GOT3 (cell line): ENCODE results near the gene C17orf107.
A peak's percentile ranks its signal among the peaks of the same experiment; 100 is the strongest.

Experiments
- DNase-seq: peaks from one replicate; lab custom pipeline; 2025; ENCODE audit warnings: mixed read lengths; lab: John Stamatoyannopoulos, UW

Gene C17orf107

DNA sequence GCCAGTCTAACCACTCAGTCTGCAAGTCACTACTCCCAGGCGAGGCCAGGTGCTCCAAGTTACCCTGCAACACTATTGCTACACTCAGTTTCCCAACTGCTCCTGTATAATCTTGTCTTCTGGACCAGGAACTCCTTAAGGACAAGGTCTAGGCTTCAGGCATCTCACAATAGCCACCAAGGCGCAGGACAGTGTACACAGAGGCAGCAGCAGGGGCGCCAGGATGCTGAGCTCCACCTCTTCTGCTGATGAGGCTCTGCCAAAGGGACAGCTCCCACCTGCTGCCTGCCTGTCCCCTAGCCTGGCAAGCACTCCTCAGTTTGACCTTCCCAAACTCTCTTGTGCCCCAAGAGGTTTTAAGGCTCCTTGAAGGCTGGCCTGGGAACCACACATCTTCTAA lies 37.1 kb downstream of the C17orf107 start:
- no peak for DNase-seq

DNA sequence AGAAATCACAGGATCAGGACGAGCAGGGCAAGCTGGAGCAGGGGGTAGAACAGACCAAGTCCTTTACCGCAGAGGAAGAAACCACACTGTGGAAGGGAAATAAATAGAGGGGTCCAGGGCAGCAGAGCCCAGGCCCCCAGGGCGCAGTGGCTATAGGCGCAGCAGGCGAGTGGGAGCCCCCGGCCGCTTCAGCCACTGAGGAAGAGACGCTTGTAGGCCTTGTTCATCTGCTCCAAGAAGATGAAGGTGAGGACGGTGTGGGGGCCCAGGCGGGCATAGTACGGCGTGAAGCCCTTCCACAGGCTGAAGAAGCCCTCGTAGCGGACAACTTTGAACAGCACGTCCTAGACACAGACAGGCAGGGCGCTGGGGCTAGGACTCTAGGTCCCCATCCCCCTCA lies 38.2 kb downstream of the C17orf107 start:
- no peak for DNase-seq

GRCh38 chr17:4938069-4938491 lies 38.7 kb downstream of the C17orf107 start:
- DNase-seq = no peak

- no peak for DNase-seq
These were observed 39.6 kb downstream of the C17orf107 start for GRCh38 chr17:4938688-4939545.

- DNase-seq = no peak
These were observed 40.1 kb downstream of the C17orf107 start for GRCh38 chr17:4939546-4939795.

DNA sequence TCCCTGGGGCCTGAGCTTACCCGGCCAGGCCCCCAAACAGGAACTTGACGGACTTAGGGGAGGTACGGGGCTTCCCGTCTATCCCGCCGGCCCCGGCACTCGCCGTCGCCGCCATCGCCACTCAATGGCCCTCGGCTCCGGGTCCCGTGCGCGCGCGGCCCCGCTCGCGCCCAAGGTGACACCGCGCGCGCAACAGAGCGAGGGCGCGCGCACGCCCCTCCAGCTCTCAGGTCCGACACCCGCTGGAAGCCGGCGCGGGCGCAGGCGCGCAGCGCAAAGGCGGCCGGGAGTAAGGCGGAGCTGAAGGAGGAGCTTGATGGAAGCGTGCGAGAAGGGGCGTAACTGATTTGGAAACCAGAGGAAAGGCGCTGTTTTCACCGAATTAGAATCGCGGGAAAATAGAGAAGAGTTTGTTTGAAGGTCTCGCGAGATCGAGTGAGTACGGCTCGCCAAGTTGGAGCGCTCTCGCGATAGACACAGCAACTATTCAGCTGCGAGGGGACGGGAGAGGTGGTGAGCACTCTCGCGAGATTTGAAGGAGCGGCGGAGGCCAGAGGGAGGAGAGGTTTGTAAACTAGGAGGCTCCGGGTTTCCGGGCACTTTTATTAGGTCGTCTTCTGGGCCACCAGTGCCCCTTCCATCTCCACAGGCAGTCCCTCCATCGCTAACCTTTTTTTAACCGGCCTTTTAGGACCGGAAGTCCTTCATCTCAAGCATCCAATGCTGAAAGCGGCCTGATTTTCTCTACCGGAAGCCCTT lies 40.6 kb downstream of the C17orf107 start, which contains the start of the genes RNF167 and SLC25A11:
TSS of gene RNF167 (plus strand) at position 473 of the 759 bp plus-strand sequence. CDS start 642 bp downstream, outside the sequence.
TSS of gene SLC25A11 (minus strand) at position 251 of the 759 bp plus-strand sequence. CDS start at position 115, 136 bp downstream.
- DNase-seq = peak; percentile 92

GRCh38 chr17:4940555-4941318 lies 41.4 kb downstream of the C17orf107 start:
- DNase-seq = no peak

DNA sequence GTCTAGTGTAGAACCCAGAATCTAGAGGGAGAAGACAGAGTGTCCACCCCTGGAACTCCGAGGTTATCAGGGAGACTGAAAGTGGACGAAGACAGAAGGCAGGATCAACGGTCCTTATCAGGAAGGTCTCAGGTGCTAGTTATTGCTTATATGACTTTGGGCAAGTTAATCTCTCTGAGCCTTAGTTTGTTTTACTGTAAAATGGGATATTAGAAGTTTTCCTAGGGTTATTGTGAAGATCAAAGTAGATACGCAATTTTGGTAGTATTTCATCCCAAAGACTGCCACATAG lies 41.9 kb downstream of the C17orf107 start:
- no peak for DNase-seq

GRCh38 chr17:4942760-4943508 lies 43.6 kb downstream of the C17orf107 start:
- no peak for DNase-seq

GRCh38 chr17:4944163-4944553 lies 44.8 kb downstream of the C17orf107 start:
- DNase-seq = no peak

GRCh38 chr17:4944554-4945175 lies 45.3 kb downstream of the C17orf107 start:
- no peak for DNase-seq

- peak; percentile 55 for DNase-seq
These were observed 46.0 kb downstream of the C17orf107 start for GRCh38 chr17:4945176-4945943.

GRCh38 chr17:4945944-4946280 lies 46.6 kb downstream of the C17orf107 start:
- DNase-seq = no peak

DNA sequence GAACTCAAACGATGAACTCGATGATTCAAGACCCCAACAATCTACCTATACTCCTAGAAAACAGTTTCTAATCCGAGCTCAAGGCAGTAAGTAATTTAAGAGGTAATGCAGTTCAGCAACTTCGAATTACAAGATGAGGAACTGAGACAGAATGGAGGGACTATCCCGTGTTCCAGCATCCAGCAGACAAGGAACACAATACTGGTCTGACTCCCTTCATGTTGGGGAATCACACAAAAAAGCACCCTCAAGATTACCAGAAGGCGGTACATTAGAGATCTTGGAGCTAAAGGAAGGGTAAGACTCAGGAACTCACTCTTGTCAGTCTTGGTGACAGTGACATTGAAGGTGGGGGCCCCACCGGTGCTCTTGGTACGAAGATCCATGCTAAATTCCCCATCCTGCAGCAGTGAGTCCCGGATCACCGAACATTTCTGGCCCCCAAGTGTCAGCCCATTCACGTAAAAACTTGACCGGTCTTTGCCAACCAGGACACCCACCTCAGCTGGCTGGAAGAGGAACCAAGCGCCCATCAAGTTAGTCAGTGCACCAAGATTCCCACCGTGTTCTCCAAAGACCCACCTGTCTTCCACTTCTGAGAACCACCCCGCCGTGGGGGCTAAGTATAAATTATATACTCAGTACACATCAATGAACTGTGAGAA lies 47.1 kb downstream of the C17orf107 start:
- DNase-seq = no peak

- DNase-seq = no peak
These were observed 47.7 kb downstream of the C17orf107 start for GRCh38 chr17:4947010-4947410.

- no peak for DNase-seq
These were observed 48.3 kb downstream of the C17orf107 start for GRCh38 chr17:4947411-4948165.

DNA sequence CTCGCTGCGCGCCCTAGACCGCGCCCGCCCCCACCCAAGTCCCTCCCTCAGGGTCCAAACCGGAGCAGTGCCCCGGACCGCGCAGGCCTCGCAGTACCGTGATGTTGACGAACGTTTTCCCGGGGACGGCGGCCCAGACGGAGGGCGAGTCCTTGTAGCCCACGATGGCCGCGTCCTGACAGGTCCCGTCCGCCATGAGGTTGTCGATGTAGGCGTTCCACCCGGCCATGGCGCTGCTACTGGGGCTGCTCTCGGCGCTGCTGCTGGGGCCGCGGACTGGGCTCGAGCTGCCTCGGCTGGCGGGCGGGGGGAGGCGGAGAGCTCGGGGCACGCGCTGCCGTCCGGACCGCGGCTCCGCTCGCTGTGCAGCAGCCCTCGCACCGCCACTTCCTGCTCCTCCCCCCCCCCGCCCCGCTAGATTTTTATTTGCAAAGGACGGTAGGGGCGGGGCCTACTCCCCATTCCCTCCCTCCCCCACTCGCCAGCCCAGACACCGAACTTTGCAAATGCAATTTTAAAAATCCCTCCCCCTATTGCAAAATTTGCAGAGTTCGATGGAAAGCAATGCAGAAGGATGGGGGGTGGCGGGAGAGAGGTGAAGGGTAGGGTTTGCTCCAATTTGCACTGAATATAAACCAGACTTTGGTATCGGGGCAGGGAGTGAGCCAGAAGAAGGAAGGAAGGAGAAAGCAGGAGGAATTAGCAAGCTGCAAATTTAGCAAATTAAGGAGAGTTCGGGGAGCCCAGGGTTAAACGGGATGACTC lies 49.0 kb downstream of the C17orf107 start, which contains the start of gene PFN1:
TSS of gene PFN1 (minus strand) at position 365 of the 765 bp plus-strand sequence. CDS start at position 229, 136 bp downstream.
- peak; percentile 81 for DNase-seq

DNA sequence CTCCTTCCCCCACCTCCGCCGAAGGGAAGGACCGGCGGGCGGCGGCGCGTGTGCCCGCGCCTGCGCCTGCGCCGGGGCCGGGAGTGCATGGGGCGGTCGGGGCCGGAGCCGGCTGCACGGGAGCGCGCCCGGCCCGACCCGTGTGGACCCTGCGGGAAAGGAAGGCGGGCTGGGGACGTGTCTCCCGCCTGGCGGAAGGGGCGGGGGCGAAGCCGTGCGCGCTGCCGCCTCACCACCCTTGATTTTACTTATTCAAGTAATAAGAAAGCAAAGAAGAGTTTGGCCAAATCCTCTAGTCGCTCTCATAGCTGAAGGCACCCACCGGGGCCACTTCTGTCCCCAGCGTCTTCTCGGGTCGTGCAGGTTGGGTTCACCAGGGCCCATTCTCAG lies 49.6 kb downstream of the C17orf107 start:
- peak; percentile 81 for DNase-seq
